KMS-11 (cell line): Measurements from ENCODE around the gene C11orf16.
A peak's percentile ranks its signal among the peaks of the same experiment; 100 is the strongest.

Source experiments
- H2AFZ ChIP-seq: fragments of 200-600 bp; sonication (generic); 2 replicates; pipeline ENCODE4 v1.6.1; 2016; ENCODE audit warnings: antibody characterized with exemption, mixed run types, low read depth
- H3K27ac ChIP-seq: fragments of 200-600 bp; sonication (generic); 2 replicates; pipeline ENCODE4 v1.6.1; 2016; ENCODE audit warnings: mild to moderate bottlenecking, mixed run types
- H3K27me3 ChIP-seq: fragments of 200-600 bp; sonication (generic); 2 replicates; pipeline ENCODE4 v1.6.1; 2017; ENCODE audit warnings: mild to moderate bottlenecking, low read depth, mixed run types, moderate library complexity; ENCODE audit not compliant: insufficient read depth
- H3K36me3 ChIP-seq: fragments of 200-600 bp; sonication (generic); 2 replicates; pipeline ENCODE4 v1.6.1; 2017; ENCODE audit warnings: mild to moderate bottlenecking, mixed run types; ENCODE audit not compliant: insufficient read depth
- H3K4me1 ChIP-seq: fragments of 200-600 bp; sonication (generic); 2 replicates; pipeline ENCODE4 v1.6.1; 2016; ENCODE audit warnings: mild to moderate bottlenecking, low read depth, mixed run types; ENCODE audit not compliant: poor library complexity, severe bottlenecking
- H3K4me2 ChIP-seq: fragments of 200-600 bp; sonication (generic); 2 replicates; pipeline ENCODE4 v1.7.0; 2016; ENCODE audit warnings: mild to moderate bottlenecking, mixed run types
- H3K4me3 ChIP-seq: fragments of 200-600 bp; sonication (generic); IDR thresholded peaks from 2 replicates; pipeline ENCODE4 v1.6.1; 2017; ENCODE audit warnings: low read depth, low read length, mixed read lengths; ENCODE audit not compliant: insufficient read depth
- H3K79me2 ChIP-seq: fragments of 200-600 bp; sonication (generic); 2 replicates; pipeline ENCODE4 v1.6.1; 2016; ENCODE audit warnings: low read depth, mixed run types; ENCODE audit not compliant: insufficient read depth
- H3K9ac ChIP-seq: fragments of 200-600 bp; sonication (generic); 2 replicates; pipeline ENCODE4 v1.6.1; 2016; ENCODE audit warnings: mild to moderate bottlenecking, mixed run types
- H4K20me1 ChIP-seq: fragments of 200-600 bp; sonication (generic); 2 replicates; pipeline ENCODE4 v1.6.1; 2016; ENCODE audit warnings: mild to moderate bottlenecking, mixed run types; ENCODE audit not compliant: insufficient read depth
- TF ChIP-seq, protein P1 (sequence below): fragments of 200-600 bp; sonication (generic); conservative IDR thresholded peaks from 2 replicates; pipeline ENCODE4 v1.6.1; 2017; ENCODE audit warnings: low read depth, mild to moderate bottlenecking, antibody characterized with exemption, low read length, moderate library complexity, mixed read lengths

Gene C11orf16

DNA sequence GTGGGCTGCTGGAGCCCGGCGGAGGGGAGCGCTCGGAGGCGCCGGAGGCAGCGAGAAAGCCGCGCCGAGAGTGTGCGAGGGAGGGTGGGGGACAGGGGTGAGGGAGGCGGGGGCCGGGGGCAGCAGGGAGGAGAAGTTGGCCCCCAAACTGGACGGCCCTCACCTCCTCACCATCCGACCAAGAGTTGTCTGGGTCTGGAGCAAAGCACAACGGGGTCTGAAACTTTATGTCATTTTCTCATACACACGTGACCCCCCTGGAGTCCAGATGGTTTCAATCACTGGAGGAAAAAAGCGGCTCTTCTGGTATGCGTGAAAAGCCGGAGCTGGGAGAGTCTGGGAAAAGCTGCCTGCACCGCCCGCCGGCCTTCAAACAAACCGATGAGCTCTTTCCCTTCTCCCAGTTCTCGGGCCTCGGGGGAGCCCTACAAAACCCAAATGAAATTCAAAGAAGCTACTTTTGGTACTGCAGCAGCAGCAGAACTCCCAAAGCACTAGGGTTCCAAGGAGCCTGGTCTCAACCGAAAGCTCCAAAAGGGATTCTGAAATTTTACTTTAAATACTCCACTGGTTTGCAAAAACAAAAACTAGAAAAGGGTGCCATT, 61.5 kb downstream of the C11orf16 start:
- peaks cover 14% of the 10 kb centered on the region for H3K27me3 ChIP-seq
- no peak overlapping the region for H3K4me3 ChIP-seq
- H3K27ac ChIP-seq: no peak overlapping the region
- no peaks in the 10 kb centered on the region for H4K20me1 ChIP-seq
- H3K4me2 ChIP-seq: peak overlapping the region; percentile 66
- no peak overlapping the region for H3K9ac ChIP-seq
- no peaks in the 10 kb centered on the region for H3K79me2 ChIP-seq
- H2AFZ ChIP-seq: peak overlapping the region; percentile 79
- H3K36me3 ChIP-seq: no peaks in the 10 kb centered on the region
- TF ChIP-seq, protein P1, sequence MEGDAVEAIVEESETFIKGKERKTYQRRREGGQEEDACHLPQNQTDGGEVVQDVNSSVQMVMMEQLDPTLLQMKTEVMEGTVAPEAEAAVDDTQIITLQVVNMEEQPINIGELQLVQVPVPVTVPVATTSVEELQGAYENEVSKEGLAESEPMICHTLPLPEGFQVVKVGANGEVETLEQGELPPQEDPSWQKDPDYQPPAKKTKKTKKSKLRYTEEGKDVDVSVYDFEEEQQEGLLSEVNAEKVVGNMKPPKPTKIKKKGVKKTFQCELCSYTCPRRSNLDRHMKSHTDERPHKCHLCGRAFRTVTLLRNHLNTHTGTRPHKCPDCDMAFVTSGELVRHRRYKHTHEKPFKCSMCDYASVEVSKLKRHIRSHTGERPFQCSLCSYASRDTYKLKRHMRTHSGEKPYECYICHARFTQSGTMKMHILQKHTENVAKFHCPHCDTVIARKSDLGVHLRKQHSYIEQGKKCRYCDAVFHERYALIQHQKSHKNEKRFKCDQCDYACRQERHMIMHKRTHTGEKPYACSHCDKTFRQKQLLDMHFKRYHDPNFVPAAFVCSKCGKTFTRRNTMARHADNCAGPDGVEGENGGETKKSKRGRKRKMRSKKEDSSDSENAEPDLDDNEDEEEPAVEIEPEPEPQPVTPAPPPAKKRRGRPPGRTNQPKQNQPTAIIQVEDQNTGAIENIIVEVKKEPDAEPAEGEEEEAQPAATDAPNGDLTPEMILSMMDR: no peak
- peaks cover 5% of the 10 kb centered on the region for H3K4me1 ChIP-seq

DNA sequence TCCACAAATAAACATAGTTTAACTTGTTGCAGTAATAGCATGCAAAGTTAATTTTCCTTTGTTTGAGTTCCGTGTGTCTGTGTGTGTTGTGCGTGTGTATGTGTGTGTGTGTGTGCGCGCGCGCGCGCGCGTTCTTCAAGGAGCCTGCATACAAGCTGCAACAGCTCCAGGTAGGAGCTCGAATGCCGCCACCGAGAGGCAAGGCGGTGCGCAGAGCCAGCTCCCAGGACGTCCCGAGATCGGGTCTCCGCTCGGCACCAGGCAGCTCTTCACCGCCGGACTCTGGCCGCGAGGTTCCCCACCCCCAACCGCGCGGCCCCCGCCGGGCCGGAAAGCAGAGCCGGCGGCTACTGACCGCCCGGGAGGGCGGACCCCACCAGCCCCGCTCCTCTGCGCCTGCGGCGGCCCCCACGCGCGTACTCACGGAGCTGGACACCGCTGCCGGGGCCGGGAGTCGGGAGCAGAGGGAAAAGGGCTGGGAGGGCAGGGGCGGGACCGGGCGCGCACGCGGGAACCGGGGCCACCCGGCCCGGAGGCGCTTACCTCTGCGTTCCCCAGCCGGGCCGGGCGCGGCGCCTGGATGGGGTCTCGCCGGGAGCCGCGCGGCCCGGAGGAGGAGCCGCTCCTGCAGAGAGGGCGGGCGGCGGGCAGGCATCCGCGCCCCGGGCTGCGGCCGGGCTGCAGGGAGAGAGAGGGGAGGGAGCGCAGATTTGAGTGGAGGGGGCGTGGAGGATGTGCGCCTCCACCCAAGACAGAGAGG, 62.2 kb downstream of the C11orf16 start:
- Histone ChIP-seq H3K9ac (peak overlapping the region; percentile 30; the same call in 1 of the 2 replicates), H2AFZ (peak overlapping the region; percentile 79), H3K4me3 (no peak overlapping the region), H3K27ac (no peak overlapping the region), H3K4me2 (peak overlapping the region; percentile 66), H4K20me1 (no peaks in the 10 kb centered on the region), H3K4me1 (peaks cover 5% of the 10 kb centered on the region), H3K36me3 (no peaks in the 10 kb centered on the region), H3K27me3 (peaks cover 14% of the 10 kb centered on the region), H3K79me2 (no peaks in the 10 kb centered on the region)
- TF ChIP-seq, protein P1: no peak
